ENCODE measurements around the gene MRPL4.
"Not testable (repeated sequence)": the region's sequence is repeated elsewhere in the genome, so short reads cannot be mapped to it uniquely, and the experiment has no call there.

Gene MRPL4

GRCh38 chr19:10268071-10268470 lies 16.1 kb downstream of the MRPL4 start:
- no peak for DNase-seq

GRCh38 chr19:10269333-10270179 lies 17.5 kb downstream of the MRPL4 start:
- peak; percentile 21 for DNase-seq

GRCh38 chr19:10270180-10270615 lies 18.2 kb downstream of the MRPL4 start:
- DNase-seq: no peak

- no peak for DNase-seq
Observed at GRCh38 chr19:10270616-10271394, 18.8 kb downstream of the MRPL4 start, which contains the start of gene ICAM1. ICAM1 (plus strand) TSS chr19:10271120; CDS start chr19:10271160, 40 bp downstream.

GRCh38 chr19:10271543-10272086 lies 19.6 kb downstream of the MRPL4 start:
- DNase-seq: no peak

- DNase-seq: no peak
Observed at GRCh38 chr19:10274589-10274988, 22.6 kb downstream of the MRPL4 start.

- no peak for DNase-seq
Observed at GRCh38 chr19:10277795-10278589, 26.0 kb downstream of the MRPL4 start.

- DNase-seq: no peak
Observed at GRCh38 chr19:10278935-10279334, 26.9 kb downstream of the MRPL4 start.

- no peak for DNase-seq
Observed at GRCh38 chr19:10279737-10280442, 27.9 kb downstream of the MRPL4 start.

- not testable (repeated sequence) for DNase-seq
Observed at GRCh38 chr19:10282043-10282442, 30.0 kb downstream of the MRPL4 start.

- DNase-seq: no peak
Observed at GRCh38 chr19:10283301-10284064, 31.5 kb downstream of the MRPL4 start.

- no peak for DNase-seq
Observed at GRCh38 chr19:10284065-10284959, 32.3 kb downstream of the MRPL4 start.

- DNase-seq: no peak
Observed at GRCh38 chr19:10284960-10285278, 32.9 kb downstream of the MRPL4 start.

GRCh38 chr19:10285393-10285792 lies 33.4 kb downstream of the MRPL4 start:
- no peak for DNase-seq

GRCh38 chr19:10286803-10287737 lies 35.1 kb downstream of the MRPL4 start, which contains the start of gene ICAM4:
ICAM4 (plus strand) TSS chr19:10286955; CDS start chr19:10287013, 58 bp downstream.
- no peak for DNase-seq

- peak; percentile 44 for DNase-seq
Observed at GRCh38 chr19:10288662-10289166, 36.7 kb downstream of the MRPL4 start.

GRCh38 chr19:10289167-10289835 lies 37.3 kb downstream of the MRPL4 start:
- peak; percentile 37 for DNase-seq

- no peak for DNase-seq
Observed at GRCh38 chr19:10289836-10290356, 37.9 kb downstream of the MRPL4 start, which contains the start of gene ICAM5. ICAM5 (plus strand) TSS chr19:10289952; CDS start chr19:10290044, 92 bp downstream.

Data from NCI-H524 treated with DMSO at 0.1 percent for 48 hours (cell line).